Colonic mucosa (tissue), 4 donors: Measurements from ENCODE around the gene COX4I2. TPM values are rescaled to one million over a fixed set of nuclear protein-coding genes. Genes with fewer than 3 reads are reported as not detected.

Experiments
- DNase-seq: peaks from one replicate; pipeline ENCODE4 v3.0.0-alpha.2; 2020
- H3K27ac ChIP-seq: fragments of 200-600 bp; one replicate; pipeline ENCODE4 v1.8.0; 2021
- H3K27me3 ChIP-seq: fragments of 200-600 bp; one replicate; pipeline ENCODE4 v1.8.0; 2021
- H3K36me3 ChIP-seq: fragments of 200-600 bp; one replicate; pipeline ENCODE4 v1.8.0; 2021
- H3K4me1 ChIP-seq: fragments of 200-600 bp; one replicate; pipeline ENCODE4 v1.8.0; 2021; ENCODE audit warnings: mild to moderate bottlenecking
- H3K4me3 ChIP-seq: fragments of 200-600 bp; one replicate; pipeline ENCODE4 v1.8.0; 2021
- H3K9ac ChIP-seq, 2 donors: one replicate each; pipeline ENCODE4 v1.7.0; 2013; ENCODE audit warnings: control low read depth in 2 of 2, low read depth in 2 of 2, low read length in 2 of 2
- H3K9me3 ChIP-seq: fragments of 200-600 bp; one replicate; pipeline ENCODE4 v1.8.0; 2021
- intact Hi-C: fragments of 100-400 bp; cut with DNase I; formaldehyde crosslinking; loops from one replicate; pipeline ENCODE4 v1.14.1; 2022
- total RNA-seq, 2 donors: library from RNA; stranded (reverse); fragmentation: NEBNext Ultra II Directional in 1 of 2; extraction: Animal tissue kit (Norgen Biotek cat#: 25700) in 1 of 2; gene quantifications; one replicate each; pipeline ENCODE4 v1.2.1, GENCODE V29; 2021
- TF ChIP-seq, protein P1 (sequence below): fragments of 200-600 bp; IDR thresholded peaks from one replicate; pipeline ENCODE4 v1.8.0; 2022; ENCODE audit warnings: antibody characterized with exemption, mild to moderate bottlenecking
- donor health status: healthy.
- donor health status: DM: no; HTN: no; CAD: no.
- donor health status: DM: no; HTN: no; CAD: no.

Gene COX4I2
- total RNA-seq, 2 donors from 2014 or later, result 0.52 TPM; not detected in 1

DNA sequence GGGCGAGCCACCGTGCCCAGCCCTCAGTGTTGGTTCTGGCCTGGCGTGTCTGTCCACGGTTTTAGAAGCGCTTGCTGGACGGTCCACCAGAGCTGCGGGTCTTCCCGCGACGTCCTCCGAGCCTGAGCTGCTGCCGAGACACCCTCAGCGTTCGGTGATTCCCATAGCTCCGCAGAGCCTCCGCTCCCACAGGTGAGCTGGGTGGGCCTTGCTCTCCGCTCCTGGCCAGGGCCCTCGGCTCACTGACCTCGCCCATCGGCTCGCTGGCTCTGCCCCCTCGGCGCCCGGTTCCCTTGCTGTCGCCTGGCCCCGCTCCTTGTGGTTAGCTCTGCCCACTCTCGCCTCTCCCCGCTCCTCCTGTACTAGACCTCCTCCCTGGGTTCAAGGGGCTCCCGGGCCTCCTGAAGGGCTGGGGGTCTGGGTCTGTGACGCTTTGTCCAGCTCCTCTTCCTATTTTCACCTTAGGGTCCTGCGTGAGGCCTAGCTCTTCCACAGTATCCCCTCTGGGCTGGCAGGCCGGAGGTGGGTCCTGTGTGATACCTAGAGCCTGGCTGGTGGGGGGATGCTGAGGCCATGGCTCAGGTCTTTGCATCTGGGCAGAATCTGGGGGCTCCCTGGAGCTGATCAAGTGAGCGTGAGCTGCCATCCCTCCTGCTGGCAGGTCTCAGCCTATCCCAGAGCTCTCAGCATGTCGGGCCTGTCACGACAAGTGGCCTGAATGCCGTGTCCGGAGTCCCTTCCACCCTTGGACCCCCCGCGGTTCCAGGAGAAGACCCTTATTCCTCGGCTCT is 5.0 kb upstream of the COX4I2 start:
- Histone ChIP-seq H3K9ac (no peak overlapping the region), H3K36me3 (no peaks in the 10 kb centered on the region), H3K4me3 (no peak overlapping the region), H3K4me1 (no peaks in the 10 kb centered on the region), H3K9me3 (no peaks in the 10 kb centered on the region), H3K27me3 (no peaks in the 10 kb centered on the region), H3K27ac (no peak overlapping the region)
- no peak for DNase-seq
- intact Hi-C loops, result loop anchor here (10.0 kb wide), 1 partner anchor 92 kb away; the partner anchor contains the start of gene BCL2L1
- TF ChIP-seq, protein P1, sequence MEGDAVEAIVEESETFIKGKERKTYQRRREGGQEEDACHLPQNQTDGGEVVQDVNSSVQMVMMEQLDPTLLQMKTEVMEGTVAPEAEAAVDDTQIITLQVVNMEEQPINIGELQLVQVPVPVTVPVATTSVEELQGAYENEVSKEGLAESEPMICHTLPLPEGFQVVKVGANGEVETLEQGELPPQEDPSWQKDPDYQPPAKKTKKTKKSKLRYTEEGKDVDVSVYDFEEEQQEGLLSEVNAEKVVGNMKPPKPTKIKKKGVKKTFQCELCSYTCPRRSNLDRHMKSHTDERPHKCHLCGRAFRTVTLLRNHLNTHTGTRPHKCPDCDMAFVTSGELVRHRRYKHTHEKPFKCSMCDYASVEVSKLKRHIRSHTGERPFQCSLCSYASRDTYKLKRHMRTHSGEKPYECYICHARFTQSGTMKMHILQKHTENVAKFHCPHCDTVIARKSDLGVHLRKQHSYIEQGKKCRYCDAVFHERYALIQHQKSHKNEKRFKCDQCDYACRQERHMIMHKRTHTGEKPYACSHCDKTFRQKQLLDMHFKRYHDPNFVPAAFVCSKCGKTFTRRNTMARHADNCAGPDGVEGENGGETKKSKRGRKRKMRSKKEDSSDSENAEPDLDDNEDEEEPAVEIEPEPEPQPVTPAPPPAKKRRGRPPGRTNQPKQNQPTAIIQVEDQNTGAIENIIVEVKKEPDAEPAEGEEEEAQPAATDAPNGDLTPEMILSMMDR, result no peak

DNA sequence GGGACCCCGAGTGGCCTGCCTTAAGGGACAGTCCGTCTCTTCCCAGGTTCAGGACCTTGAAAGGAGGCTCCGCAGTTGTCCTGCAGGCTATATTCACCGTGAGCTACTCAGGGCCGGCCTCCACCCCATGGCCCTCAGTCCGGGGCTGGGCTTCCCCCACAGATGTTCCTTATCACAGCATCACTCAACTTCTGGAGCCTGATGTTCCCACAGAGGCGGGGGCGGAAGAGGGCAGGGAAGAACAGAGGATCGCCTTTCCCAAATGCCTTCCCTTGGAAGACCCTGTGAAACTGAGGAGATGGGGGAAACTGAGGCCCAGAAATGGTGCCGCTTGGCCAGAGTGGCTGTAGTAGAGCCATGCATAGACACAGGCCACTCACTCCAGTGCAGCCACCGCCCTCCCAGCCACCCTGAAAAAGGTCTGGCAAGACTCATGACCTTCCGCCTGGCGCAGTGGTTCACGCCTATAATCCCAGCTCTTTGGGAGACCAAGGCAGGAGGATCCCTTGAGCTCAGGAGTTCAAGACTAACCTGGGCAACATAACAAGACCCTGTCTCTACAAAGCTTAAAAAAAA is 4.3 kb upstream of the COX4I2 start:
- Histone ChIP-seq H3K9me3 (no peaks in the 10 kb centered on the region), H3K4me3 (no peak overlapping the region), H3K27ac (no peak overlapping the region), H3K36me3 (no peaks in the 10 kb centered on the region), H3K4me1 (no peaks in the 10 kb centered on the region), H3K9ac (no peak overlapping the region), H3K27me3 (no peaks in the 10 kb centered on the region)
- intact Hi-C loops, result loop anchor here (10.0 kb wide), 1 partner anchor 91 kb away; the partner anchor contains the start of gene BCL2L1
- no peak for DNase-seq
- TF ChIP-seq, protein P1, result no peak

DNA sequence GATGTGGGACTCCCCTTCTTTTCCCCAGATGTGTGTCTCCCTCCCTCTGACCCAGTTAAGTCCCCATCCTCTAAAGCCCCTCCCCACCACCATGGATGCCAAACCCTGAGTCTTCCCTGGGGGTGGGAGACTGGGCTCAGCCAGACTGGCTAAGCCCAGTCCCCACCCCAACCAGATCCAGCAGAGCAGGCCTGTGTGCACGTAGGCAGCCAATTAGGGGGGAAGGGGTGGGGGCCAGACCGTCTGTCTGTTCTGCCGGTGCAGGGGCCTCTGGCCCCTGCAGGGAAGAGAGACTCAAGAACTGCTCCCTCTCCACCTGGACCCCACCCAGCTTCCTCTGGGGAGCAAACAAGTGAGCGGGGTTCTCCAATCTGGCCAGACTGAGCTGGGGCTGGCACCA is 605 bp downstream of the COX4I2 start:
- no peak for DNase-seq
- Histone ChIP-seq H3K4me3 (no peak overlapping the region), H3K27ac (no peak overlapping the region), H3K27me3 (no peaks in the 10 kb centered on the region), H3K36me3 (no peaks in the 10 kb centered on the region), H3K9me3 (no peaks in the 10 kb centered on the region), H3K4me1 (no peaks in the 10 kb centered on the region), H3K9ac (no peak overlapping the region)
- intact Hi-C loops, result loop anchor here (10.0 kb wide), 1 partner anchor 86 kb away; the partner anchor contains the start of gene BCL2L1
- TF ChIP-seq, protein P1, result no peak

DNA sequence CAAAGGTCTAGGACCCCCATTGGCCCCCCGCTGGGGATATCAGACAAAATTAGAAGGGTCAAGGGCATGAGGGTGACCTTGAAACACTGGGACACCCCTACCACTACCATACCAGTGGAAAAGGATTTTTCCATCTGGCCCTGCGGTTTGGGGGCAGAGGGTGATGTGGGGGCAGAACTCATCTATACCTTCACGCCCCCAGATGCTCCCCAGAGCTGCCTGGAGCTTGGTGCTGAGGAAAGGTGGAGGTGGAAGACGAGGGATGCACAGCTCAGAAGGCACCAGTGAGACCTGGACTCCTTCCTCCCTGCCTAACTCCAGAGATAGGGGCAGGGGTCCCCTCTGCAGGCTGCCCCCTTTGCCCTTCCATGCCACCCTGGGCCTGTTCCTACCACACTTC is 1.1 kb downstream of the COX4I2 start:
- Histone ChIP-seq H3K9ac (no peak overlapping the region), H3K27me3 (no peaks in the 10 kb centered on the region), H3K4me1 (no peaks in the 10 kb centered on the region), H3K36me3 (no peaks in the 10 kb centered on the region), H3K9me3 (no peaks in the 10 kb centered on the region), H3K4me3 (no peak overlapping the region), H3K27ac (no peak overlapping the region)
- intact Hi-C loops, result loop anchor here (10.0 kb wide), 1 partner anchor 86 kb away; the partner anchor contains the start of gene BCL2L1
- TF ChIP-seq, protein P1, result no peak
- no peak for DNase-seq

DNA sequence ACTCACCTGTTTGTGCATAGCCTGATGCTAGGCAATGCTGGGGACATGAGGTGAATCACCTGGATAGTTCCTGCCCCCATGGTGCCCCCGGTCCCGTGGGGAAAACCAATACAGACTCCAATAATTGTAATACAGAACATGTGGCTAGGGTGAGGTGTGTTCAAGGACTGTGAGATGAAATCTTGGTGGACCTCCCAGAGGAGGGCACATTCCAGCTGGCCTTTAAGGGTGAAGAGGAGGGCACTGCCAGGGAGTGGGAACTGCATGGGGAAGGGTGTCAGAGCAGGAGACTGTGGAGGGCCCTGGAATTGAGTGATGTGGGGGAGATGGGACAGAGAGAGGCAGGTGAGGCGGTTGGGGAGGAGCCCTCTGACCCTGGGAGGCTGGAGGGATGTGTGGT is 2.5 kb downstream of the COX4I2 start:
- H3K9ac ChIP-seq, result no peak overlapping the region
- no peak for DNase-seq
- no peaks in the 10 kb centered on the region for H3K36me3 ChIP-seq
- H3K27me3 ChIP-seq, result no peaks in the 10 kb centered on the region
- TF ChIP-seq, protein P1, result no peak
- no peaks in the 10 kb centered on the region for H3K9me3 ChIP-seq
- H3K27ac ChIP-seq, result no peak overlapping the region
- H3K4me1 ChIP-seq, result no peaks in the 10 kb centered on the region
- intact Hi-C loops, result no loop called here
- no peak overlapping the region for H3K4me3 ChIP-seq
